HK-2 (cell line): ENCODE results near the gene TARBP1.
"Not testable (repeated sequence)": the region's sequence is repeated elsewhere in the genome, so short reads cannot be mapped to it uniquely, and the experiment has no call there.

Source experiments
- DNase-seq: peaks from one replicate; pipeline ENCODE4 v3.0.0-alpha.2; 2018; ENCODE audit not compliant: unreplicated experiment

The TARBP1 gene

GRCh38 chr1:234507089-234507488 is 28.1 kb upstream of the TARBP1 start:
- no peak for DNase-seq

GRCh38 chr1:234505769-234506102 is 26.8 kb upstream of the TARBP1 start:
- no peak for DNase-seq

- no peak for DNase-seq
Measured at GRCh38 chr1:234504969-234505768, 26.2 kb upstream of the TARBP1 start.

GRCh38 chr1:234504251-234504650 is 25.3 kb upstream of the TARBP1 start:
- not testable (repeated sequence) for DNase-seq

- no peak for DNase-seq
Measured at GRCh38 chr1:234503193-234504050, 24.4 kb upstream of the TARBP1 start.

- no peak for DNase-seq
Measured at GRCh38 chr1:234502785-234503184, 23.8 kb upstream of the TARBP1 start.

GRCh38 chr1:234500269-234500668 is 21.3 kb upstream of the TARBP1 start:
- no peak for DNase-seq

GRCh38 chr1:234499943-234500245 is 20.9 kb upstream of the TARBP1 start:
- DNase-seq = no peak

GRCh38 chr1:234499119-234499942 is 20.4 kb upstream of the TARBP1 start:
- peak; percentile 94 for DNase-seq

- DNase-seq = no peak
Measured at GRCh38 chr1:234498448-234499118, 19.6 kb upstream of the TARBP1 start.

- DNase-seq = no peak
Measured at GRCh38 chr1:234497589-234497988, 18.6 kb upstream of the TARBP1 start.

- peak; percentile 59 for DNase-seq
Measured at GRCh38 chr1:234495231-234495990, 16.4 kb upstream of the TARBP1 start.

- DNase-seq = no peak
Measured at GRCh38 chr1:234494049-234494448, 15.1 kb upstream of the TARBP1 start.

- no peak for DNase-seq
Measured at GRCh38 chr1:234490793-234491479, 12.0 kb upstream of the TARBP1 start.

- no peak for DNase-seq
Measured at GRCh38 chr1:234489698-234490077, 10.7 kb upstream of the TARBP1 start.

GRCh38 chr1:234489007-234489697 is 10.2 kb upstream of the TARBP1 start:
- no peak for DNase-seq

GRCh38 chr1:234488054-234489006 is 9.4 kb upstream of the TARBP1 start:
- no peak for DNase-seq
